ENCODE measurements around the gene SLIT1.

GRCh38 chr10:97019213-97019844, 166.4 kb downstream of the SLIT1 start:
- TF ChIP-seq, protein P1, sequence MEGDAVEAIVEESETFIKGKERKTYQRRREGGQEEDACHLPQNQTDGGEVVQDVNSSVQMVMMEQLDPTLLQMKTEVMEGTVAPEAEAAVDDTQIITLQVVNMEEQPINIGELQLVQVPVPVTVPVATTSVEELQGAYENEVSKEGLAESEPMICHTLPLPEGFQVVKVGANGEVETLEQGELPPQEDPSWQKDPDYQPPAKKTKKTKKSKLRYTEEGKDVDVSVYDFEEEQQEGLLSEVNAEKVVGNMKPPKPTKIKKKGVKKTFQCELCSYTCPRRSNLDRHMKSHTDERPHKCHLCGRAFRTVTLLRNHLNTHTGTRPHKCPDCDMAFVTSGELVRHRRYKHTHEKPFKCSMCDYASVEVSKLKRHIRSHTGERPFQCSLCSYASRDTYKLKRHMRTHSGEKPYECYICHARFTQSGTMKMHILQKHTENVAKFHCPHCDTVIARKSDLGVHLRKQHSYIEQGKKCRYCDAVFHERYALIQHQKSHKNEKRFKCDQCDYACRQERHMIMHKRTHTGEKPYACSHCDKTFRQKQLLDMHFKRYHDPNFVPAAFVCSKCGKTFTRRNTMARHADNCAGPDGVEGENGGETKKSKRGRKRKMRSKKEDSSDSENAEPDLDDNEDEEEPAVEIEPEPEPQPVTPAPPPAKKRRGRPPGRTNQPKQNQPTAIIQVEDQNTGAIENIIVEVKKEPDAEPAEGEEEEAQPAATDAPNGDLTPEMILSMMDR (IDR thresholded peaks at IDR 0.05), result no peak
- no peak for TF ChIP-seq POLR2A (IDR thresholded peaks at IDR 0.05)

All from testis (tissue), 2 donors.